Medulla oblongata (tissue), 1 donor: ENCODE measurements around the gene TACC3.

ENCODE experiments used
- DNase-seq: peaks from one replicate; pipeline ENCODE4 v3.0.0-alpha.2; 2015; ENCODE audit errors: extremely low spot score

The TACC3 gene

DNA sequence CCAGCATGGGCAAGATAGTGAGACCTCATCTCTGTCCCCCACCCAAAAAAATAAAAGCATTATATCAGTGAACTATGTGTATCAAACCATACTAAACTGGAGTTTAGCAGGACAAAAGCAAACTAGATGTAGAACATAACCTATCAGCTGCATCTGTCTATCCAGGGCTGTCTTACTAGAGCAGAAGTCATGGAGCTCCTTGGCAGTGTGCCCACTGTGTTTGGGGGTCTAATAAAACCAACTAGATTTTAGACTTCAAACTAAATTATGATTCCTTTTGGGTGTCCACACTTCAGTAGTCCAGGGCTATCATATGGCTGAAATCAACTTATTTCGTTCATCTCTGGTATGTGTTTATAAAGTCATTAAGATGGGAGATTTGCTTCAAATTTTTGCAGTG lies 17.5 kb upstream of the TACC3 start:
- no peak for DNase-seq

DNA sequence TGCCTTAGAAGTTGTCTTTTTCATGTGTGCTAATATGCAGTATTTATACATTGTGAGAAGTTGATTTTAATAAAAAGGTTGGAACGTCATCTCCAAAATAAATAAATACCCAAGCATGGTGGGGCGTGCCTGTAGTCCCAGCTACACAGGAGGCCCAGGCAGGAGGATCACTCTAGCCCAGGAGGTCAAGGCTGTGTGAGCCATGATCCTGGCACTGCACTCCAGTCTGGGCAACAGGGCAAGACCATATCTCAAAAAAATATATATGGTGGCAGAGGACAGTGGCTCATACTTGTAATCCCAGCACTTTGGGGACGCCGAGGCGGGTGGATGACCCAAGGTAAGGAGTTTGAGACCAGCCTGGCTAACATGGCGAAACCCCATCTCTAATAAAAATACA lies 15.6 kb upstream of the TACC3 start:
- no peak for DNase-seq

DNA sequence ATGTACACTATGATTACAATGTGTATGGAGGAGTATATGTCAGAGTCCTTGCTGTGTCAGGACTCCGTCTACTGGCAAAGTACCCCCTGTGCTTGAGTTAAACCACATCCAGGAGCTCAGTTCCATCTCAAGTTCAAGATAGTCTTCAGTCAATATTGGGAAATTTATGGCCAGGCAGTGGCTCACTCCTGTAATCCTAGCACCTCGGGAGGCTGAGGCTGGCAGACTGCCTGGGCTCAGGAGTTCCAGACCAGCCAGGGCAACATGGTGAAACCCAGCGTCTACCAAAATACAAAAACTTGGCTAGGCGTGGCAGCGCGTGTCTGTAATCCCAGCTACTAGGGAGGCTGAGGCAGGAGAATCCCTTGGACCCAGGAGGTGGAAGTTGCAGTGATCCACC lies 15.0 kb upstream of the TACC3 start:
- no peak for DNase-seq

DNA sequence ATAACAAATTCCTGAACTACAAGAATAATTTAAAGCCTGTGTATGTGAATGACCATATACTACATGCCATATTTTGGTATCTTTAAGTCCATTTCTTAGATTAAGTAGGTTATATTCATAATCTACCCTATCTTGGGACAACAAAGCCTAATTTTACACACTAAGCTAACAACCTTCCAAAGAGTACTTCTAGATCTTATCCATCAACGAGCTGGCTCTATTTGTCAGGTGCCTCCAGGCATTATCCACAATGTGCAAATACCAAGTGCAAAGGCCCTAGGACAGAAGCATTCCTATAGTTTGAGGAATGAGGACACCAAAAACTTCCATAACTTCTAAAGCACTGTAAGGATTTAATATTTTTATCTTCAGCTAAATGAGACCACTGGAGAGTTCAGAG lies 12.7 kb upstream of the TACC3 start:
- no peak for DNase-seq

DNA sequence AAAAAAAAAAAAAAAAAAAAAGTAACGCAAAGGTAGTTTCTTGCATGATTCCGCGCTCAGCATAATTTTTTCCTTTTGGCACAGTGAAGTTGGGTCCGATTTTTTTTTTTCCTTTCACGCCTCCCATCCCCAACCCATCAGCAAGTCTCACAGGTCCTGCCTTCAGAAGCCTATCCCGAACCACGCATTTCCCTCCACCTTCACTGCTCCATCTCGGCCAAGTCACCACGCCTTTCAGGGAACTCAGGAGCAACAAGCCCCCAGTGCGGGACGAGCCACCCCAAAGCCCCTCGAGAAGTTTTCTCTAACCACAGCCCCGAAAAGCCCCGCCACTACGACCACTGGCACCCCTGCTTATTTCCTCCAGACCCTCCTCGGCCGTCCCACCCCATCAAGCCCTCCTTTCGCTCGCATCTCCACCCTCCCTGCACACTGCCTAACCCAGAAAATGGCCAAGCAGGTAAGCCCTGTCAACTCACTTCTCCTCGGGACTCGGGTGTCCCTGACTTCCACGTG lies 10.2 kb upstream of the TACC3 start:
- DNase-seq = no peak

DNA sequence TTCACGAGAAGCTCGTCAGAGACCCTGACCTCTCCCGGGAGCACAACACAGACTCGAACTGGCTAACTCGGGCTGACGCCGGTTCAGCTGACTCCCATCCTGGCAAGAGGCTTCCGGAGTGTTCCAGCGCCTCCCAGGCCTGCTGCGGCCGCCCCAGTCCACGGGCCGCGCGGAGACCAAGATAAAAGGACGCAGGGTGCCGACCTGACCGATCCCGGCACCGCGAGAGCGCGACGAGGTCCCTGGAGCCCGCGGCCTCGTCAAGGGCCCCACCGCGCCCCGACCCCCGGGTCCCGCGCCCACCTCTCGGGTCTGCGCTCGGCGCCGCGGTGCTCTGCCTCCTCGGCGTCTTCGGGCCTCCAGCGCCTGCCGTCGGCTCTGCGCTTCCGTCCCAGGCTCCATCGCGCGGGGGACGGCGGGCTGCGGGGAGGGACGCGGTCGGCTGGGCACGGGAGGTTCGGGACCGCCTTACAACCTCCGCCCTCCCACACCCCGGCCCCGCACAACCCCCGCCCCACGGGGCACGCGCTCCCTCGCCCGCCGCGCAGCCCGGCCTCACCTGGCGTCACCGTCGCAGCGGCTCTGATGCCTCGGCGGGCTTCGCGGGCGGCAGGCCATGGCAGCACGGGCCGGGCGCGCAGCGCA lies 9.6 kb upstream of the TACC3 start:
- peak; percentile 73 for DNase-seq

DNA sequence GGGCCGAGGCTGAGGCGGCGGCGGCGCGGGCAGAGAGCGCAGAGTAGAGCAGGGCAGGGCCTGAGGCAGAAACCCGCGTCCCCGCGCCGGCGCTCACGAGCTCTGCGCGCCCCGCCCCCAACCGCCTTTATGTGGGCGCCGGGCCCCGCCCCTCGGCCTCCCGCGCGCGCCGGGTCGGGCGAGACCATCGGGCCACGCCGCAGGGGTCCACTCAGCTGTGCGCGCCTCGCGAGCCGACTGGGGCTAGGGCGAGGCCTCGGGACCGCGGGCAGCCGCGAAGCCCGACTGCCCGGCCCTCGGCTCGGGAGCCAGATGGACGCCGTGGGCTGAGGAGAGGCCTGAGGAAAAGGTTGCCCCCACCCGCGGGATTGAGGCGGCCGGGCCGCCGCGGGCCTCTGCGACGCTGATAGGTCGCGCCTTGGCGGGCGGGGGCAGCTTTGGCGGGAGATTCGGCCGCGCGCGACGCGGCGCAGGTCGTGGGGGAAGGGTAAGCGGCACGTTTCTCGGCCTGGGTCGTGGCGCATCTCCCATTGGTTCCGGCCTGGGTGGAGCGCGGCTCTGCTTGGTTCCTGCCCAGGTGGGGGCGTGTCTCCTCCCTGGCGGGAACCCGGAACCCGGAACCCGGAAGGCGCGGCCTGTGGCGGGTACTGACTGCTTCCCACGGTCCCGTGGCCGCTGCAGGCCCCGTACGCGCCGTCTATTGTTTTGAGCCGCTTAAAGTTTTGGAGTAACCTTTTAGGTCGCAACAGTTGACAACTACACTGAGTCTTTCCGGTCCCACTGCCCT lies 8.9 kb upstream of the TACC3 start, which contains the start of gene SLBP:
Gene SLBP, minus strand, starts transcription at position 104 of the 787 bp plus-strand sequence. CDS start 131 bp downstream, outside the sequence.
- DNase-seq = peak; percentile 87

DNA sequence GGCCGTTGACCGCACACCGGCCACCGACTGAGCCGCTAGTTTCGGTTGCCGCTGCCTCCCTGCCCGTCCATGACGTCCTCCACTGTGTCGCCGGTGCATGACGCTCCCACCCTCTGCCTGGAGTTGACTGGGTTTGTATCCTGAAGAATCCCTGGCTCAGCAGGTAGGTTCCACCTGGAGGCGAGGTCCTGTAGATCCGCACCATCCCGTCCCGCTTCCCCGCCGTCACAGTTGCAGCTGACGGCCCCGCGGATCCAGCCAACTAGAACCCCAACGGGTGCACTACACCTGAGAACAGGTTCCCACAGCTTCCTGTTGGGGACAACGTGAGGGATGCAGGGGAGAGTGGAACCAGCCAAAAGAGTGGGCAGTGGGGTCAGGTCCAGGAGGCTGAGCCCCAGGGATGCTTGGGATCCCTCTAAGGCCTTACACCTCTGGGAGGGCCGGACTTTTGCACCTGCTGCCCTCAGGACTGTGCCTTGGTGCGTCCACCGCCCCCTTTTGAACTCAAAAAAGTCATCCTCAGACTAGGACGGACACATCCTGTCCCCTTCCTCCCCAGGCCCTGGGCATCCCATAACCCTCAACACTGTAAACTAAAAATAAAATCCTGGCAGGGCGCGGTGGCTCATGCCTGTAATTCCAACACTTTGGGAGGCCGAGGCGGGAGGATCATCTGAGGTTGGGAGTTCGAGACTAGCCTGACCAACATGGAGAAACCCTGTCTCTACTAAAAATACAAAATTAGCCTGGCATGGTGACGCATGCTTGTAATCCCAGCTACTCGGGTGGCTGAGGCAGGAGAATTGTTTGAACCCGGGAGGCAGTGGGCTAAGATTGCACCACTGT lies 8.1 kb upstream of the TACC3 start:
- no peak for DNase-seq

DNA sequence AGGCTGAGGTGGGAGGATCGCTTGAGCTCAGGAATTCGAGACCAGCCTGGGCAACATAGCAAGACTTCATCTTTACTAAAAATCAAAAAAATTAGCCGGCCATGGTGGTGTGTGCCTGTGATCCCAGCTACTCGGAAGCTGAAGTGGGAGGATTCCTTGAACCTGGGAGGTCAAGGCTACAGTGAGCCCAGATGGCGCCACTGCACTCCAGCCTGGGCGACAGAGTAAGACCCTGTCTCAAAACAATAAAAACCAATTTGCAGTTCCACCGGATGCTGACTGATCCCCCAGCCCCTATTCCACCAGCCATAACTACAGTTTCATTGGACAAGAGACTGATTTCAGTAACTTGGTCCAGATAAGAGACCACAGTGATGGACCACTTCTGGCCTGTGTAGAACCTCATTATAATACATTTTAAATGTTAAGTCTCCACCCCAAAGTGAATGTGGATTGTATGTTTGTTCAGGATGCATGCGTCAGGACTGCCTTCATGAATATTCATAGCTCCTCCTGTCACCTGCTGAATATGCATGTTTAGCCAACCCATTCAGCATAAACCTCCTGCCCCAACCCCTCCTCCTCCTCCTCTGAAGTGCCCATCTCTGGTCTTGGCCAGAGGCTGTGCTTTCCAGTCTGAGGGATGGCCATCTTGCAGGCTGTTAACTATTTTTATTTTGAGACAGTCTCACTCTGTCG lies 6.9 kb upstream of the TACC3 start:
- DNase-seq = no peak

DNA sequence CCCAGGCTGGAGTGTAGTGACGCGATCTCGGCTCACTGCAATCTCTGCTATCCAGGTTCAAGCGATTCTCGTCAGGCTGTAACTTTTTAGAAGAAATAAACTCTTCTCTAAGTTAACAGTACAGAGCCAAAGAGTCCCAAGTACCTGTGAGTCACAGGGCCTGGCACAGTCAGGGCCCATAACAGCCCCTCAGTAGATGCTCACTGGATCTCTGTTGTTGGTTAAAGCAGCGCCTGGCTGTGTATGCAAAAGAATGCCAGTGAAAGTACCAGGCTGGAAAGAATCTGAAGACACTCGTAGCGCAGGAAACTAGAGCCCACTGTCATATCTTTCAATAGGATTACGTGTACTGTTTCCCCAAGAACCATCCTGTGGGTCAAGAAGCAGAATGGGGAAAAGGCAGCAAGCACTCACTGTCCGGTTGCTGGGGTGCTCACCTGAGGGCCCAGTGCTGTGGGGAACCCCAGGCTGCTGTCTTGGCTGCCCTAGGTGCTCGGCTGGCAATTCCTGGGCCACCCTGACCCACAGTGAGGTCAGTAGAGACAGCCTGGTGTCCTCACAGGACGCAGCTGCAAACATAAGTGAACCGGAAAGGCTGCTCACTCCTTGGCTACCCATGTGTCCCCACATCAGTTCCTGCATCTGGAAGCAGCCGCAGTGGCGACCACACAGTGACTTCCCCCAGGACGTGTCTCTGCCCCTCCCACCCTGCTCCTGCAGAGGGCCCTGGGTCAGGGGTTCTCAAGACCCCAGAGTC lies 6.1 kb upstream of the TACC3 start:
- no peak for DNase-seq

DNA sequence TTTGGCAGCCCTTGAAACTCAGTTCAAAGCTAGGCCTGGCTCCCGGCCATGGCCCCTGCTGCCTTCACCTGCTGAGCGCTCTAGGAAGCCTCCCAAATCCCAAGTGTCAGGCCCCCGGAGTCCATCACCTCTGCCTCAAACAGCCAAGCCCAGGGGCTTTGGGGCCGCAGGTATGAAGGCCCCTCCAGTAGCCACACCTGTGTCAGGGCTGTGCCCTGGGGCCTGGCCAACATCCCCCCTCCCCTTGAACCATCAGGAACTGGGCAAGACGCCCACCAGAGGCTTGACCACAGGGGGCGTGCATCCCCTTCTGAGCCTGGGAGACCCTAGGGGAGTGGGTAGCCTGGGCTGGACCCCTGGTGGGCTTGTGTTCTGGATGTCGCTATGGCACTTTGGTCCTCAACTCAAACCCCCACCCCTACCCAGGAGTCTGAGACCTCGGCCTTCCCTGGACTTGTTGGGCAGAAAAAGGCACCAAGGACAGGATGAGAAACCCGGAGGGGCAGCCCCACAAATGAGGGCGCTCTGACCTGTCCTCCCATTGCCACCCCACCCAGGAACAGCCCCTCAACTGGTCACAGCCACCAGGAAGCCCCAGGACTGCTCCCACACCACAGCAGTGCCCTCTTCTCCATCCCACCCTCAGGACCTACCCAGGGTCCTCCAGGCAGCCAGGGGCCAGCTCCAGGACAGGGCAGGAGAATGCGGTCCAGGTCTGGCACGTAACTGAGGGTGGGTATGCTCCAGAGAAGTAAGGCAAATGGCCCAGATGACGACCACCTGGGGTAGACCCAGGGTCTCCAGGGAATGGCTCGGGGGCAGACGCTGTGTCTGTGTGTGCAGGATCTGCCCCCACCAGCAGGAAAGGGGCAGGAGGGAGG lies 5.0 kb upstream of the TACC3 start:
- no peak for DNase-seq

DNA sequence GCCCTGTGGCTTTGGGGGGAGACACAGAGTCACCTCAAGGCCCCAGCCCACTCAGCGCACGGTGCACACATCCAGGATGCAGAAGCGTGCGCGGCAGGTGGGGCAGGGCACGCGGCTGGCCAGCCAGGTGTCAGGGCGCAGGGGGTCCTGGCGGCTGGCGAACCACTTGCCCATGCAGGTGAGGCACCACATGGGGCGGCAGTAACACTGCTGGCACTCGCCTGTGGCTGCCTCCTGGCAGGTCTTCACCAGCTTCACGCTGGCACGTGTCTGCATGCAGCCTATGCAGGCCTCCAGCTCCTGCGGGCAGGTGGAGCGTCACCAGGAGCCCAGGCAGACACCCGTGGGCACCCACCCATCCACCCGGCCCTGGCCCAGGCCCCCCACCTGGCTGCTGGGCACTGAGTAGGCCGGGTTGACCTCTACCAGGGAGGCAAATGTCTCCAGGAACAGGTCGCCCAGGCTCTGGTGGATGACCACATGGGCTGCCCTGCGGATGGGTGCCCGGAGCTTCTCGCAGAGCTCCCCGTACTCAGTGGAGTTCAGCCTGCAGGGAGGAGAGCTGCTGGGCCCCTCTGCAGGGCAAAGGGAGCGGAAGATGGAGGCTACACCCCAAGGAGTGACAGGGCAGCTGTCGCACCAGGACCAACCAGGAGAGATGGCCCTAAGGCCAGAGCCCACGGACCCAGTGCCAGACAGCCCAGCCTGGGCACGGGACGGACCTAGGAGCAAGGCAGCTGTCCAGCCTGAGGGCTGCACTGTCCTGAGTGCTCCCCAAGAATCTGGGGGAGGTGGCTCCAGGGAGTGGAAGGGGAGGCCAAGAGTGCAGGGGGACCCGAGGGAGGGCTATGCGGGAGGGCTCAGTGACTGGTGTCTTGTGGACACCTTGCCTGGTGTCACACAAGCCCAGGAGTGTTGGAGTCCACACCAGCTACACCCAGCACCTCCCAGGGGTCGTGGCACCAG lies 3.9 kb upstream of the TACC3 start:
- no peak for DNase-seq

DNA sequence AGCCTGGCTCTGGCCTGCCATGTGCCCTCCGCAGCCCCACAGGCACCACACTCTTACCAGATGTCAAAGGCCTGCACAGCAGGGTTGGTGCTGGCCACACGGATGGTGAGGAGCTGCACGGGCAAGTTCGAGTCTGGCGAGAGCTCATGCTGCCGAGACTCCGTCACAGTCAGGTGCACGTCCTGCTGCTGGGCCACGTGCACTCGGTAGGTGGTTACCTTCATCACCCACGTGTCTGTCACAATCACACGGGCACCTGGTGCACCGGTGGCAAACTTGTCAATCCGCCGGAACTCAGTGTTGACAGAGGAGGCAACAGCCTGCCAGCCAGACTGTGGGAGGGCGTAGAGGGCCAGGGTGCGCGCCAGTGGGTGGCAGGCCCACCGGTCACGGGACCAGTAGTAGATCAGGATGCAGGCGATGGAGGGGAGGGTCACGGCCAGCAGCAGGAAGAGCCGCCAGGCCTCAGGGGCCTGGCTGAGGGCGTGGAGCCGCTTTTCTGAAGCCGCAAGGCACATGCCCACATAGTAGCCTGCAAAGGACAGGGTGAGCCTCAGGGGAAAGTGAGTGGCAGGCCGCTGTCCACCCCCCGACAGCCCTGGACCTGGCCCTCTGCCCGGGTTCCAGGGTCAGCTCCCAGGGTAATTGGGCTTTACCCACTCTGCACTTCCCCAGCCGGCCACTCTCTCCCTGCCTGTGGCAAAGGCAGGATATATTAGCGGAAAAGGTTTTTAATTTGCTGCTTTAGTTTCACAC lies 3.0 kb upstream of the TACC3 start:
- no peak for DNase-seq

DNA sequence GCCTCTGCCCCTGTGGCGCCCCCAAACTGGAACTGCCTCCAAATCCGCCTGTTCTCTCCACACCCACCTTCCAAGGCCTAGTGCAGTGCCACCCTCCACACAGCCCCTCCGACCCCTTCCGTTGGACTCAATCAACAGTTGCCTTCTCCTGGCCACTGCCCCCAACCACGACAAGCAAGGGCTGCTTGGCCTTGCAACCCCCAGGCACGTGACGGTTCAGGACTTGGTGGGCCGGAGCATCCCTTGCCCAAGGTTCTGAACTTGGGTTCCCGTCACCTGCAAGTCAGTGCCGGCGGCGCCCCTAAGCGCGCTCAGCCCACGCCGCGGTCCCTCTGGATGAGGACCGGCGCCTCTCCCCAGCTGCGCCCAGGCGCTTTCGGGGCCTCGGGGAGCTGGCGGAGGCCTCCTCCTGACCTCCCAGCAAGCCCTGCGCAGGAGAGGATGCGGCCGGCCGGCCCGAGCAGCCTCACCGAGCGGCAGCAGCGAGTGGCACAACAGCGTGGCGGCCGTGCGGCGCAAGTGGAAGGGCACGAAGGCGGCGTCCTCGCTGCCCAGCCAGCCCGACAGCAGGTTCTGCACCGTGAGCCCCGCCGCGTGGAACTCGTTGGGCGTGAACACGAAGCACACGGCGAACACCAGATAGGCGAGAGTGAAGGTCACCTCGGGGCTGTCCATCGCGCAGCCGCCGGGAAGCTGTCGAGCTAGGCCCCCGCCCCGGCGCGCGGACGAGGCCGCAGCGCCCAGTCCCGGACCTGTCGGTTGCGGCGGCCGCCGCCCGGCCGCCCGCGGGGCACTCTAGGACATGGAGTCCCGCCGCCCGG lies 948 bp upstream of the TACC3 start:
- DNase-seq = peak; percentile 33

DNA sequence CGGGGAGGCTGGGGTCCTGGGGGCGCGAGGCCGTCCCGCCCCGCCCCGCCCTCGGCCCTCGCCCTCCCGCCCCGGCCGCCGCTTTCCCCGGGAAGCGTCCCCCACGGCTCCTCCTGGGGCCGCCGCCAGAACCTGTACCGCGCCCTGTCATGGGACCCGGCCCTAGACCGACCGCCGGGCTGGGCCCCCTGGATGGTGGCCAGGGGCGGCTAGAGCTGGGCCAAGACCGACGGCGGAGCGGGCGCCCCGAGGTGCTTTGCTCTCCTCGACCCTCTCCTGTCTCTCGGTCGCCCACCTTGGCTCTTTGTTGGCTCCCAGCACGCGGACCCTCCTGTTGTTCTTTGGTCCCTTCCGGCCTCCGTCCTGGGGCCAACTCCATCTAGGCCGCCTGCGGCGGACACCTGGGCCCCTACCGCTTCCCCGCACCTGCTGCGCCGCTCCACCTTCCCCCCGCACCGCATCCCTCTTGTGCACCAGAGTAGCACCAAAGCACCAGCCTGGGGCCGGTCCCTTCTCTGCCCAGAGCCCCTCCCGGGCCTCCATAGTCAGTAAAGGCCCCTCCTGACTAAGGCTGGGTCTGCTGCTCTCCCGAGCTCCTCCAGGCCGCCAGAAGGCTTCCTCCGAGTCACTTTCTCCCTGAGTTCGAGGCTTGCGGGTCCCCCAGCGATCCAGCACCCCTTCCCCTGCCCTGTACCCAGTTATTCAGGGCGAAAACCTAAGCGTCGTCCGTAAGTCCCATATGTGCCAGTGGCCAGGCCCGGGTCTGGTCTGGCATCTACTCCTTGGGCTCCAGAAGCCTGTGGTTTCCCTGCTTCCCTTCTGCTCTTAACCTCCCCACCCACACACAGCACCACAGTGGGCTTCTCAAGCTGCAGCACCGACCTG lies 587 bp downstream of the TACC3 start:
- DNase-seq = no peak

DNA sequence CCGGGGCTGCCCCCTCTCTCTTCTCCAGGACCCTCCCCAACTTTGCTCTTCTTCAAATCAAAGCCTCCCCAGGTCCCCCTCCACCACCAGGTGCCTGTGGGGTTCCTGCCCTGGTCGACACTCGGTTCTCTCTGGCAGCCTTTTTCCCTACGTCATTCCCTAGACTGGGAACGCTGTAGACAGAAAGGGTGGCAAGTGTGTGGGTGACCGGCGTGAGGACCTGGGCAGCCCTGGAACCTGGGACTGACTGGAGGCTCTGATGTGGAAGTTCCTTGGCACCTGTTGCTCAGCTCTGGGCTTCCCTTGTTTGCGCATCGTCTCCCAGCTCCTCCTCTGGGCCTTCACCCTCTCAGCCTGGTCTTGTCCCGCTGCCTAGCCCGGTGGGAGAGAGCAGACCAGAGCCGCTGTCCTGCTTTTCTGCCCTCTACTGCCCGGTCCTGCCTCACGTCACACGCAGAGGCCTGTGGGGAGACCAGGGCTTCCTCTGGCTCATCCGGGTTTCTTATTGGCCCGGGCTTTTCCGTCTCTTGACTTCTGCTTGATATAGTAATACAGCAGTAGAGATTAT lies 1.3 kb downstream of the TACC3 start:
- DNase-seq = no peak
